ENCODE results near the gene NCOR2.

Gene NCOR2

GRCh38 chr12:124566997-124567672 lies at the start of gene NCOR2:
Gene NCOR2, minus strand, starts transcription at chr12:124567612. Its CDS starts 72,361 bp downstream, at chr12:124495251.
- peak; percentile 41 for DNase-seq

GRCh38 chr12:124616394-124617221 lies 49.2 kb upstream of the NCOR2 start:
- DNase-seq, result no peak

GRCh38 chr12:124614512-124615292 lies 47.3 kb upstream of the NCOR2 start:
- DNase-seq, result no peak

- DNase-seq, result no peak
Measured at GRCh38 chr12:124613151-124613585, 45.8 kb upstream of the NCOR2 start.

- DNase-seq, result no peak
Measured at GRCh38 chr12:124612410-124612680, 44.9 kb upstream of the NCOR2 start.

- no peak for DNase-seq
Measured at GRCh38 chr12:124611559-124612409, 44.4 kb upstream of the NCOR2 start.

- no peak for DNase-seq
Measured at GRCh38 chr12:124610629-124611558, 43.5 kb upstream of the NCOR2 start.

GRCh38 chr12:124610021-124610612 lies 42.7 kb upstream of the NCOR2 start:
- no peak for DNase-seq

- peak; percentile 77 for DNase-seq
Measured at GRCh38 chr12:124609041-124609989, 41.9 kb upstream of the NCOR2 start.

- DNase-seq, result no peak
Measured at GRCh38 chr12:124608450-124608870, 41.0 kb upstream of the NCOR2 start.

GRCh38 chr12:124607681-124608425 lies 40.4 kb upstream of the NCOR2 start:
- DNase-seq, result no peak

- no peak for DNase-seq
Measured at GRCh38 chr12:124605883-124606774, 38.7 kb upstream of the NCOR2 start.

- DNase-seq, result no peak
Measured at GRCh38 chr12:124605150-124605882, 37.9 kb upstream of the NCOR2 start.

- DNase-seq, result no peak
Measured at GRCh38 chr12:124604264-124604680, 36.9 kb upstream of the NCOR2 start.

GRCh38 chr12:124603831-124604251 lies 36.4 kb upstream of the NCOR2 start:
- no peak for DNase-seq

- no peak for DNase-seq
Measured at GRCh38 chr12:124603100-124603541, 35.7 kb upstream of the NCOR2 start.

- no peak for DNase-seq
Measured at GRCh38 chr12:124601706-124602105, 34.3 kb upstream of the NCOR2 start.
